ENCODE measurements around the gene TTLL5. TPM values are rescaled to one million over a fixed set of nuclear protein-coding genes. Genes with fewer than 3 reads are reported as not detected.

TTLL5 gene
- total RNA-seq, 2 experiments from 2014 or later = 19.8 to 26.4 TPM

DNA sequence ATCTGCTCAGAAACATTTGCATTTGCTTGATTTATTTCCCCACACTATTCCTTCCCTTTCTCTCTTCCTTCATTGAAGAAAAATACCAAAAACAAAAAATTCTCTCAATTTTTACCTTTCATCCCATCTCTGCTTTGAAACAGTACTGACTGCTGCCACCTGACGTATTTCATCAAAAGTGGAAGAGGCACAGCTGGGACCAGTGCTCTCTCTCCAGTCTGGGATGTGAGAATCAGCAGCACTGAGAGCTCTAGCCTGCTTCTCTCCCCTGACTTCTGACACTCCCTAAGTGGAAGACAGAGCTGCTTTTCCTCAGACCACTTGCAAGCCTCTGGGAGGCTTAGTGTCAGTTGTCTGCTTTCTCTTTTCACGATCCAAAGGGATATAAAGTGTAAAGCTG is 36.9 kb downstream of the TTLL5 start:
- no peak overlapping the region for H3K27ac Mint-ChIP-seq
- H3K27me3 ChIP-seq (ENCODE audit: control insufficient read depth in 1 of 2, insufficient read depth in 2 of 2, low read length in 2 of 2) = no peaks in the 10 kb centered on the region
- no peaks in the 10 kb centered on the region for H3K4me1 ChIP-seq (ENCODE audit: insufficient read depth, low read length)
- H3K36me3 ChIP-seq (ENCODE audit: insufficient read depth, low read length) = peaks cover 12% of the 10 kb centered on the region
- H3K4me1 Mint-ChIP-seq (ENCODE audit: low read depth) = no peaks in the 10 kb centered on the region
- H3K27me3 Mint-ChIP-seq = no peaks in the 10 kb centered on the region
- ATAC-seq (ENCODE audit: poor library complexity) = no peak
- H3K27ac ChIP-seq (ENCODE audit: low read depth in 1 of 2, low read length in 2 of 2) = no peak overlapping the region
- POLR2A ChIA-PET = no interaction called here
- intact Hi-C loops (cut with DNase I, micrococcal nuclease) = no loop called here
- TF ChIP-seq, protein P1, sequence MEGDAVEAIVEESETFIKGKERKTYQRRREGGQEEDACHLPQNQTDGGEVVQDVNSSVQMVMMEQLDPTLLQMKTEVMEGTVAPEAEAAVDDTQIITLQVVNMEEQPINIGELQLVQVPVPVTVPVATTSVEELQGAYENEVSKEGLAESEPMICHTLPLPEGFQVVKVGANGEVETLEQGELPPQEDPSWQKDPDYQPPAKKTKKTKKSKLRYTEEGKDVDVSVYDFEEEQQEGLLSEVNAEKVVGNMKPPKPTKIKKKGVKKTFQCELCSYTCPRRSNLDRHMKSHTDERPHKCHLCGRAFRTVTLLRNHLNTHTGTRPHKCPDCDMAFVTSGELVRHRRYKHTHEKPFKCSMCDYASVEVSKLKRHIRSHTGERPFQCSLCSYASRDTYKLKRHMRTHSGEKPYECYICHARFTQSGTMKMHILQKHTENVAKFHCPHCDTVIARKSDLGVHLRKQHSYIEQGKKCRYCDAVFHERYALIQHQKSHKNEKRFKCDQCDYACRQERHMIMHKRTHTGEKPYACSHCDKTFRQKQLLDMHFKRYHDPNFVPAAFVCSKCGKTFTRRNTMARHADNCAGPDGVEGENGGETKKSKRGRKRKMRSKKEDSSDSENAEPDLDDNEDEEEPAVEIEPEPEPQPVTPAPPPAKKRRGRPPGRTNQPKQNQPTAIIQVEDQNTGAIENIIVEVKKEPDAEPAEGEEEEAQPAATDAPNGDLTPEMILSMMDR (IDR thresholded peaks at IDR 0.05) = no peak
- no peak for DNase-seq
- no peak overlapping the region for H3K4me3 Mint-ChIP-seq
- H3K9me3 Mint-ChIP-seq = peaks cover 6% of the 10 kb centered on the region
- H3K36me3 Mint-ChIP-seq (ENCODE audit: low read depth) = peaks cover 92% of the 10 kb centered on the region
- H3K9me3 ChIP-seq (ENCODE audit: control insufficient read depth in 1 of 2, insufficient read depth in 1 of 2, low read length in 2 of 2) = peaks cover 0 to 4% of the 10 kb centered on the region in 2 experiments
- H3K4me3 ChIP-seq (ENCODE audit: low read length) = no peak overlapping the region
- CTCF ChIA-PET = no interaction called here

DNA sequence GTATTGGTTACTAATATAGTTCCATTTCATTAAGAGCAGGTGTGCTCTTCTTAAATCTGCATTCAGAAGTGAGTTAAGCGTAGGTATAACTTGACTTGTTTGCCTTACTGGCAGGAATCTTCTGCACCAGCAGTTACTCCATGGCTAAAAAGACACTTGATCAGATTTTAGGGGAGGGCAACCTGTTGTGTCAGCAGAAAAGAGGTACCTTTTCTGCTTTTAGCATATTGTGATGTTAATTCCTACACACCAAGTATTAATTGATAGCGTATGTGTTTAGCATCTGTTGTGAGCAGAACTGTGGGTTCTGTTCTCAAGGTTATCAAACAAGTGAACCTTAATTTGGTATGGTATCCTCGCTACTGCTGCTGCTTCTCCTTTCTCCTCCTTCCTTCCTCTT is 38.3 kb downstream of the TTLL5 start:
- Mint-ChIP-seq H3K4me1 (ENCODE audit: low read depth) (no peaks in the 10 kb centered on the region), H3K27me3 (no peaks in the 10 kb centered on the region), H3K27ac (no peak overlapping the region), H3K4me3 (no peak overlapping the region), H3K36me3 (ENCODE audit: low read depth) (peaks cover 83% of the 10 kb centered on the region), H3K9me3 (peaks cover 4% of the 10 kb centered on the region)
- DNase-seq (no peak), ATAC-seq (ENCODE audit: poor library complexity) (no peak)
- TF ChIP-seq, protein P1 (IDR thresholded peaks at IDR 0.05) = no peak
- H3K27ac ChIP-seq (ENCODE audit: low read depth in 1 of 2, low read length in 2 of 2) = no peak overlapping the region
- H3K27me3 ChIP-seq (ENCODE audit: control insufficient read depth in 1 of 2, insufficient read depth in 2 of 2, low read length in 2 of 2) = no peaks in the 10 kb centered on the region
- ChIA-PET CTCF (no interaction called here), POLR2A (no interaction called here)
- H3K4me1 ChIP-seq (ENCODE audit: insufficient read depth, low read length) = no peaks in the 10 kb centered on the region
- intact Hi-C loops (cut with DNase I, micrococcal nuclease) = no loop called here
- H3K4me3 ChIP-seq (ENCODE audit: low read length) = no peak overlapping the region
- peaks cover 0 to 2% of the 10 kb centered on the region in 2 experiments for H3K9me3 ChIP-seq (ENCODE audit: control insufficient read depth in 1 of 2, insufficient read depth in 1 of 2, low read length in 2 of 2)
- peaks cover 12% of the 10 kb centered on the region for H3K36me3 ChIP-seq (ENCODE audit: insufficient read depth, low read length)

DNA sequence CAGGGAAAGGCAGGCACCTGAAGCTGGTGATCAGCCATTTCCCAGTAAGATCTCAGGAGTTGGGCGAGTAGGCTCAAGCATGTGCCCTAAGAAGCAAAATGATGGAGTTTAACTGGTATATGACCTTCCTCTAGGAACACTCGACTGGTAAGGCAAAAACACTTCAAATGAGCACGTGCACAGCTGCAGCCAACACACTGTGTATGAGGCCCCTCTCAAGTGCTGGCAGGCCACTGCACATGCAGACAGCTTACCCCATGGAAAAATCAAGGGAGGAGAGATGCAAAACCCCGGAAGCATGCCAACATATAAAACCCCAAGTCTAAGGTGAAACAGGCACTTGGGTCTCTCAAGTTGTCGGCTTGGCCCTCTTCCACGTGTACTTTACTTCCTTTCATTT is 39.2 kb downstream of the TTLL5 start:
- no peak overlapping the region for H3K4me3 ChIP-seq (ENCODE audit: low read length)
- ATAC-seq (ENCODE audit: poor library complexity) (no peak), DNase-seq (no peak)
- no peaks in the 10 kb centered on the region for H3K9me3 ChIP-seq (ENCODE audit: control insufficient read depth in 1 of 2, insufficient read depth in 1 of 2, low read length in 2 of 2)
- H3K36me3 ChIP-seq (ENCODE audit: insufficient read depth, low read length) = peaks cover 12% of the 10 kb centered on the region
- Mint-ChIP-seq H3K4me3 (no peak overlapping the region), H3K36me3 (ENCODE audit: low read depth) (peaks cover 73% of the 10 kb centered on the region), H3K4me1 (ENCODE audit: low read depth) (no peaks in the 10 kb centered on the region), H3K27me3 (no peaks in the 10 kb centered on the region), H3K9me3 (no peaks in the 10 kb centered on the region), H3K27ac (no peak overlapping the region)
- POLR2A ChIA-PET = no interaction called here
- CTCF ChIA-PET = no interaction called here
- H3K27ac ChIP-seq (ENCODE audit: low read depth in 1 of 2, low read length in 2 of 2) = no peak overlapping the region
- H3K4me1 ChIP-seq (ENCODE audit: insufficient read depth, low read length) = no peaks in the 10 kb centered on the region
- intact Hi-C loops (cut with DNase I, micrococcal nuclease) = no loop called here
- H3K27me3 ChIP-seq (ENCODE audit: control insufficient read depth in 1 of 2, insufficient read depth in 2 of 2, low read length in 2 of 2) = no peaks in the 10 kb centered on the region
- TF ChIP-seq, protein P1 (IDR thresholded peaks at IDR 0.05) = no peak

Measured in CD4-positive, alpha-beta T cell (primary cell).